HG03196 (cell line): Measurements from ENCODE around the gene GRB7.
"Not testable (repeated sequence)": the region's sequence is repeated elsewhere in the genome, so short reads cannot be mapped to it uniquely, and the experiment has no call there.

Source experiments
- ATAC-seq: cut with Tn5 transposase; IDR thresholded peaks from one replicate; pipeline ENCODE4 v1.9.1; 2021; ENCODE audit not compliant: unreplicated experiment

Gene GRB7

GRCh38 chr17:39730095-39730921, 7.4 kb upstream of the GRB7 start, which contains the start of gene MIEN1:
MIEN1 (minus strand) TSS chr17:39730532; CDS start chr17:39730495, 37 bp downstream.
- peak; percentile 80 for ATAC-seq

- ATAC-seq: no peak
Observed at GRCh38 chr17:39732586-39732985, 5.2 kb upstream of the GRB7 start.

GRCh38 chr17:39735882-39736281, 1.9 kb upstream of the GRB7 start:
- ATAC-seq: no peak

GRCh38 chr17:39736319-39737165, 1.2 kb upstream of the GRB7 start:
- ATAC-seq: no peak

GRCh38 chr17:39737206-39737759, 455 bp upstream of the GRB7 start:
- ATAC-seq: no peak

GRCh38 chr17:39738568-39738901, 797 bp downstream of the GRB7 start:
- ATAC-seq: no peak

GRCh38 chr17:39738983-39739884, 1.5 kb downstream of the GRB7 start:
- no peak for ATAC-seq

- ATAC-seq: no peak
Observed at GRCh38 chr17:39739885-39740356, 2.2 kb downstream of the GRB7 start.

GRCh38 chr17:39740357-39741111, 2.8 kb downstream of the GRB7 start:
- no peak for ATAC-seq

- no peak for ATAC-seq
Observed at GRCh38 chr17:39742126-39742855, 4.6 kb downstream of the GRB7 start.

GRCh38 chr17:39742856-39743436, 5.2 kb downstream of the GRB7 start:
- ATAC-seq: no peak

- no peak for ATAC-seq
Observed at GRCh38 chr17:39744075-39744835, 6.5 kb downstream of the GRB7 start.

- no peak for ATAC-seq
Observed at GRCh38 chr17:39744836-39745215, 7.1 kb downstream of the GRB7 start.

- no peak for ATAC-seq
Observed at GRCh38 chr17:39745335-39746144, 7.8 kb downstream of the GRB7 start.

- ATAC-seq: no peak
Observed at GRCh38 chr17:39746145-39746461, 8.4 kb downstream of the GRB7 start.

- ATAC-seq: no peak
Observed at GRCh38 chr17:39747745-39748144, 10.0 kb downstream of the GRB7 start.

GRCh38 chr17:39748444-39749034, 10.8 kb downstream of the GRB7 start:
- not testable (repeated sequence) for ATAC-seq
